ENCODE data around the gene PIGZ. TPM values are rescaled to one million over a fixed set of nuclear protein-coding genes. Genes with fewer than 3 reads are reported as not detected.
A peak's percentile ranks its signal among the peaks of the same experiment; 100 is the strongest.

PIGZ gene
- total RNA-seq, 1 donor from 2014 or later = 7.0 TPM

DNA sequence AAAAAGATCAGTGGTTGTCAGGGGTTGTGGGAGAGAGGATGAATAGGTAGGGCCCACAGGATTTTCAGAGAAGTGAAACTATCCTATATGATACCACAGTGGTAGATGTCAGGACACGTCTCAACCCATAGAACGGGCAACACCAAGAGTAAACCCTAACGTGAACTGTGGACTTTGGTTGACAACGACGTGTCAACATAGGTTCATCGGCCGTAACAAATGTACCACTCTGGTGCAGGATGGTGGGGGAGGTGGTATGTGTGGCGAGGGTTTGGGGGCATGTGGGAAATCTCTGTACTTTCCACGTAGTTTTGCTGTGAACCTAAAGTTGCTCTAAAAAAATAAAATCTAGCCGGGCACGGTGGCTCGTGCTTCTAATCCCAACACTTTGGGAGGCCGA is 13.0 kb upstream of the PIGZ start:
- no peak for DNase-seq

DNA sequence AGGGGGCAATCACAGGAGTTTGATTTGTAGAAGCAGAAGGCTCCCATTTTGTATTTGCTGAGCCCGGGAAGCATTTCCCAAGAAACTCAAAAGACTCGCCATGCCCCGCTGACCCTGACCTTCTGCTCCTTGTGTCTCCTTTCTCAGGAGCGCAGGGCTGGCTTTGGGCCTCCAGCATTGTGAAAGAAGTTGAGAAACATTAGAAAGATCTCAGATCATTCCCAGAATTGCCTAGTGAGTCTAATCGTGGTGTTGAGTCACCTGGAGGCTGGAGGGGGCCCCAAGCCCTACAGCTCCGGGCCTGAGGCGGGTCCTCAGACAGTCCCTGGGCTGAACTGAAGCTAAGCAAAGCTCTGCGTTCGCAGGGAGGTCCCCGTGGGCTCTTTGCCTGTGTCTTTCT is 10.9 kb upstream of the PIGZ start:
- no peak for DNase-seq

- no peak for DNase-seq
These were observed 8.3 kb upstream of the PIGZ start for GRCh38 chr3:196976941-196977340.

DNA sequence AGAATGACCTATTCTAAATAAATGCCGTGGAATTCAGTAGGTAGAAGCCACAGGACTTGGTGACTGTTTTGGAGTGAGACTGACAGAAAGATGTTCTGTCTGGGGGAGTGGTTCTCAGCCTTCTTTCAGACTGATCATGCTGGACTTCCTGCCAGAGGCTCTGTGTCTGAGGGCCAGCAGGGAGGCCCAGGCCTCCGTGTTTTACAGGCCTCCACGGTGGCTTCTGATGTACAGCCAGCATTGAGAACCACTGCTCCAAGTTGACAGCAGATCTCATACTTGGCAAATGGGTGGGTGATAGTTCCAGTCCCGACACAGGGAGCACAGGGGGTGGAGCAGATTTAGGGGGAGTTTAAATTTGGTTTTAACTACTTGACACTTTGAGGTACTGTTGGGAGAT is 6.7 kb upstream of the PIGZ start:
- DNase-seq = no peak

DNA sequence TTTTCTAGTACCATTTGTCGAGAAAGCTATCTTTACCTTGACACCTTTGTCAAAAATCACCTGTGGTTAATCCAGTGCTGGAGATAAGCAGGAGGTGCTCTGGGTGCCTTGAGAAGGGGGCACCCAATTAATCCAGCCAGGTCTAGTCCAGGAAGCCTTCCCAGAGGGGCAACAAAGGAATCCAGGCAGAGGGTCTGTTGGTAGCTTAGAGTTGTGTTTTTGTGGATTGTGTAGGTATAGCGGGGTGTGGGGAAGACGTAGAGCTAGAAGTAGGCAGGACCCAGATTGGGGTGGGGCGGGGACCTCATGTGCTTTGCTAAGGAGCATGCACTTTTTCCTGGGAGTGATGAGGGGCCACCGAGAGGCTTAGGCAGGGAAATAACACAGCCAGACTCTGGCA is 6.0 kb upstream of the PIGZ start:
- no peak for DNase-seq

DNA sequence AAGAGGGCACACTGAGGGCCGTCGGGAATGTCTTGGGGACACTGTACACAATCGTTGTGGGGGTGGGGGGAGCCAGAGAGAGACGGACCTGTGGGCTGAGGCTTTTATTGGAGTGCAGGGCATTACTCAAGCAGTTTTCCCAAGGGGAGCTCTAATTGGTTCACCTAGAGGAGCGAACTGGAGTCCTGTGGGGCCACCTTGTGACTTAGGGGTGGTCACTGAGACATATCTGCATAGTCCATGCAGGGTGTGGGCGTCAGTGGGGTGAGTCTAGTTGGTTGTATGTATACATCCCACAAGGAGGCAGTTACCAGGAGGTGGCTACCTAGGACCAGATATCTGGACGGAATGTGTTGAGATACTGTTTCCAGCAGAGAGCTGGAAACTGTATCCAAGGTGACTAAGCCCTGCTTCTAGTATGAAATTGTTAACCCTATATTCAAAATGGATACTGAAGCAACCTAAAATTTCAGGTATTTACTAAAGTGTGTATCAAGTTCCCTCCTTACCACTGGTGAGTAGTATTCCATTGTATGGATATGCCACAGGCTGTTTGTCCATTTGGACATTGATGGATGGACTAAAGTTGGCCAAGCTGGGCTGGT is 2.6 kb upstream of the PIGZ start:
- DNase-seq = no peak

DNA sequence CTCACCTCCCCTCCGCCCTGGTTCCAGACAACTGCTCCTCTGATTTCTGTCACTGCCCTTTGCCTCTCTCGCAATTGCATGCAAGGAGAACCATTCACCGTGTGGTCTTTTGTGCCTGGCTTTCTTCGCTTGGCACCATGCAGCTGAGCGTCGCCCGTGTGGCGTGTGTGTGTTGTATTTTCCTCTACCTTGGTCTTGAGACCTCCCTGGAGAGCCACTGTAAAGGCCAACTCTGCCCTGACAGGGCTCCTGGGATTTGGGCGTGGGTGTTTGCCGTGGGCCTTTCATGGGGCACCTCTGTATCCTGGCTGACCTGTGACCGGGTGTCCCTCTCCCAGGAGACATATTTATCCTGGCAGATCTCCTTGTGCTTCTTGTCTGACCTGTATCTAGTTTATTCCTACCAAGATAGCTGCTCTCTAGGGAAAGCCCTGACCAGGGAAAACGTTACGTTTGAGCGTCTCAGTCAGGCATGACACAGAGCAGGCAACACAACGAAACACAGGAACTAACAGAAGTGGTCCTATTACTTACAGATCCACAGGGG is 2.0 kb upstream of the PIGZ start:
- no peak for DNase-seq

- peak; percentile 77 for DNase-seq
These were observed 1.3 kb upstream of the PIGZ start for GRCh38 chr3:196969660-196970546.

DNA sequence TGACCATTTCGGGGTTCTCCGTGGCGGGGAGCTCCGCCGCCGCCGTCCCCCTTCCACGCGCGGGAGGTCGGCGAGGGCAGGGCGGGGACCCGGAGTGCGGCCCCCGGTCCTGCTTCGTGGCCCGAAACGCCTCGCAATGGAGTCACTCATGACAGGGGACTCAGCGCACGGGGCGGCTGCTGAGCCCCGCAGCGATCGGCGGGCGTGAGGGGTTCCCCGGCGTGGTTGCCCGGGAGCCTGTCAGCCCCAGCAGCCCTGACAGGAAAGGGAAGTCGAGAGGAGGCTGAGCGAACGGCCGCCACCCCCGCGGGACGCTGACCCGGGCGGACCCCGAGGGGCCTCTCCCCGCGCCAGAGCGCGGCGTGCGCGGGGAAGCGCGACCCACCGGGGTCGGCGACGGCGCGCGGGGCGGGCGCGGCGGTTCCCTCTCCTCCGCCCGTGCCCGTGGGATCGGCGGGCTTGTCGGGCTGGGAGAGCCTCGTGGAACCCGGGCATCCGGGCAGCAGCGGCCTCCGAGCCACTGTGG is 564 bp upstream of the PIGZ start:
- DNase-seq = peak; percentile 45

DNA sequence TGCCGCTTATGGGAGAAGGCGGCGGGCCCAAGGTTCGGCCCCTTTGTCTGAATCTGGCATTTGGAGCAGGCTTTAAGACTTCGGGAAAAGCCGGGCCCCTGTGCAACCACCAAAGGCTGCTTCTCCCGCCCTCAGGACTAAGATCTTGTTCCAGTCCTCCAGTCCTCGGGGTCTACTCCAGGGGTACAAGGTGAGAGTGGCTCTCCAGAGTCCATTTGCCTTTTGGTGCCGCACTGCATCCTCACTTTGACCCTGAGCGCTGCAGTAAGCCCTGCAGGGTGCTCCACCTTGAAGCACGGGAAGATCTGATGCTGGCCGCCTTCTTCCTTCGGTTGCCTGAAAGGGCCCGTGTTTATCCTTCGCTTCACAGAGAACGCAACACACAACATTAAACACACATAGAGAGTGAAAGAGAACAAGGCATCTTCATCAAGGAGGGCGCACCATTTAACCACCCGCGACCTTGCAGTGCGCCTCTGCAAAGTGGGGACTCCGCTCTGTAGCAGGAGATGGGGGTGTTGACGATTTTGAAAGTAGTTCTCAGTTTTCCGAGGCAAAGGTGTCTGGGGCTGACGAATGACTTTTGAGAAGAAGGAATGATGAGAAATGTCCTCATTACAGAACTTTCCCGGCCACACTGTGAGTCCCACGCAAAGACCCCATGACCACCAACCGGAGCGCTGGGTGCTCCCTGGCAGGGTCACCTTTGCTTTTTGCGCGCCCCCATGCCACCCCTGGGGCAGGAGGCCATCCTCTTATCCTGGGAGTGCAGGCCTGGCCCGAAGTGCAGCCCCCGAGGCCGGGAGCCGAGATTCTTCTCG is 1.0 kb downstream of the PIGZ start:
- no peak for DNase-seq

- DNase-seq = no peak
These were observed 1.9 kb downstream of the PIGZ start for GRCh38 chr3:196966526-196967401.

GRCh38 chr3:196965804-196966173 is 2.8 kb downstream of the PIGZ start:
- DNase-seq = no peak

DNA sequence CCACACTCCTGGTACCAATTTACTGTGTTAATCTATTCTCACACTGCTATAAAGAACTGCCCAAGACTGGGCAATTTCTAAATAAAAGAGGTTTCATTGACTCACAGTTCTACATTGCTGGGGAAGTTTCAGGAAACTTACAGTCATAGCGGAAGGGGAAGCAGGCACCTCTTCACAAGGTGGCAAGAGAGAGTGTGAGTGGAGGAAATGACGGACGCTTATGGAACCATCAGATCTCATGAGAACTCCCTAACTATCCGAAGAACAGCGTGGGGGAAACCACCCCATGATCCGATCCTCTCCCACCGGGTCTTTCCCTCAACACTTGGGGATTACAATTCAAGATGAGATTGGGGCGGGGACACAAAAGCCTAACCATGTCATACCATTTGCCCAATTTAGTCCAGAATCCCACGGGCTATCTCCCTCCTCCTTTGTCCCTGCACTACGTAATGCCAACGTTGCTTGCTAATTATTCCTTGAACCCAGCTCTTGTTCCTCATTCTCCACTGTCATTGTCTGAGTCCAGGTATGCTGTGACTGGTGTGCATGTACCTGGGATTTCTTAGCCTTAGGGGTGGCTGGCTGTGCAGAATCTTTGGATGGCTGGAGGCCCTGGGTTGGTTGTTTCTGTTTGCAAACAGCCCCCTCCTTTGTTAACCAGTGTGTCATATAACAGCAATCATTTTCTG is 3.4 kb downstream of the PIGZ start:
- DNase-seq = no peak

- DNase-seq = no peak
These were observed 5.0 kb downstream of the PIGZ start for GRCh38 chr3:196963631-196963953.

DNA sequence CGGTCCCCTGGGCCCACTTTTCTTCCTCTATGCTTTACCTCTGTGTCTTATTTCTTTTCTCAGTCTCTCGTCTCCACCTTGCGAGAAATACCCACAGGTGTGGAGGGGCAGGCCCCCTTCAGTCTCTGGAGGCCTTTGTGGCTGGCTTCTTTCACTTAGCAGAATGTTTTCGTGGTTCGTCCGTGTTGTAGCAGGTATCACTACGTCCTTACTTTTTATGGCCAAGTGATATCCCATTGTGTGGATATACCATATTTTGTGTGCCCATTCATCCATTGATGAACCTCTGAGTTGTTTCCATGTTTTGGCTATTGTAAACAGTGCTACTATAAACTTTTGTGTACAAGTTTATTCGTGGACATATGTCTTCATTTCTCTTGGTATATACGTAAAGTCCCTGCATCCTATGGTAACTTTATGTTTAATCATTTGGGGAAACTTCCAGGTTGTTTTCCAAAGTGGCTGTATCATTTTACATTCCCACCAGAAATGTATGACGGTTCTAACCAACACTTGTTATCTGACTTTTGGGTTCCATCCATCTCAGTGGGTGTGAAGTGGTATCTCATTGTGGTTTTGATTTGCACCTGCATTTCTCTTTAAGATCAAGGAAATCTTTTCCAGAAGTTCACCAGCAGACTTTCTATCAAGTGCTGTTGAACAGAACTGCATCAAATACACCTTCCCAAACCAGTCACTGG is 5.6 kb downstream of the PIGZ start:
- no peak for DNase-seq

DNA sequence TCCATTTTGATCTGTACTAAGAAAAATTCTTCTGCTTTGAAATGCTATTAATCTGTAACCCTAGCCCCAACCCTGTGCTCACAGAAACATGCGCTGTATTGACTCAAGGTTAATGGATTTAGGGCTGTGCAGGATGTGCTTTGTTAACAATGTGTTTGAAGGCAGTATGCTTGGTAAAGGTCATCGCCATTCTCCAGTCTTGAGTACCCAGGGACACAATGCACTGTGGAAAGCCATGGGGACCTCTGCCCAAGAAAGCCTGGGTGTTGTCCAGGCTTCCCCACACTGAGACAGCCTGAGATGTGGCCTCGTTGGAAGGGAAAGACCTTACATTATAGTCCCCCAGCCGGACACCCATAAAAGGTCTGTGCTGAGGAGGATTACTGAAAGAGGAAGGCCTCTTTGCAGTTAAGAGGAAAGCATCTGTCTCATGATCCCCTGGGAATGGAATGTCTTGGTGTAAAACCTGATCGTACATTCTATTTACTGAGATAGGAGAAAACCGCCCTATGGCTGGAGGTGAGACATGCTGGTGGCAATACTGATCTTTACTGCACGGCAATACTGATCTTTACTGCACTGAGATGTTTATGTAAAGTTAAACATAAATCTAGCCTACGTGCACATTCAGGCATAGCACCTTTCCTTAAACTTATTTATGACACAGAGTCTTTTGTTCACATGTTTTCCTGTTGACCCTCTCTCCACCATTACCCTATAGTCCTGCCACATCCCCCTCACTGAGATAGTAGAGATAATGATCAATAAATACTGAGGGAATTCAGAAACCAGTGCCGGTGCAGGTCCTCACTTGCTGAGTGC is 6.3 kb downstream of the PIGZ start:
- no peak for DNase-seq

- no peak for DNase-seq
These were observed 13.8 kb downstream of the PIGZ start for GRCh38 chr3:196954832-196955231.

DNA sequence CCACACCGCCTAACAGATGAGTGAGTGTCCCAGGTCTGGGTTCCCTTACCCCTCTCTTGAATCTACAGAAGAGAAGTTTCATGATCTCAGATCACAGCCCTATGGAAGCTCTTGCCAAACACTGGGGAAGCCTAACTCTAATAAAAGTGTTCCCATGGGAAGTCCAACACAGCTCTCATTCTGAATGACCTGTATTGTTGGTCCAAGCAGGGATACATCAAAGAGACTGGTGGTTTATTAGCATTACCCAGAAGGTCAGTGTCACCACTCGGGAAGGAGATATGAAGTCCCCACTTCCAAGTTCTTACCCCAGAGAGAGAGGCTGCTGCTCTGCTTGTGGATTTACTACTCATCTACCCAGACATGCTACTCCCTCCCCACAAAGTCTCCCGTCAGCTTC is 17.3 kb downstream of the PIGZ start:
- DNase-seq = no peak

DNA sequence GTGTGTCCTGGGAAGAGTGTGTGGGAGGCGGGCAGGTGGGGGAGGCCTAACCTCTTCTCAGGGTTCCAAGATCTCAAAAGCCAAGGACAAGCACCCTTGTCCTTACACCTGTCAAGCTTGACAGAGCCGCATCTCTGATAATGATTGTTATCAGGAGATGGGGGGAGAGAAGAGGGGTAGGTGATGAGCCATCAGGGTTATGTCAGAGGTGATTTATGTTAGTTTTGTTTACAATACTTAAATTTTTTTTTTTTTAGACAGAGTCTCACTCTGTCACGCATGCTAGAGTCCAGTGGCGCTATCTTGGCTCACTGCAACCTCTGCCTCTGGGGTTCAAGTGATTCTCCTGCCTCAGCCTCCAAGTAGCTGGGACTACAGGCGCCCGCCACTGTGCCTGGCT is 18.9 kb downstream of the PIGZ start:
- no peak for DNase-seq

DNA sequence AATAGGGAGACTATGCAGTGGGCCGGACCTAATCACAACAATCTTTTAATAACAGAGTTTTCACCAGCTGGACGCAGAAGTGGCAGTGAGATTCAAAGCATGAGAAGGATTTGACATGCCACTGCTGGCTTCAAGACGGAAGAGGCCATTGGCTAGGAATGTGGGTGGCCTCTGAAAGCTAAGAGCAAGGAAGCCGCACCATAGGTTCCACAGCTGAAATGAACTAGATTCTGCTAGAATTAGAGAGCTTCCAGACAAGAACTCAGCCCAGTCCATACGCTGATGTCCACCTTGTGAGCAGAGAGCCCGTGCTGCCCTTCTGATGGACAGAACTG is 19.4 kb downstream of the PIGZ start:
- DNase-seq = no peak

Measured in dermis blood vessel endothelial cell (primary cell).